H9 (cell line): ENCODE results near the gene PLEK2. TPM values are rescaled to one million over a fixed set of nuclear protein-coding genes. Genes with fewer than 3 reads are reported as not detected.

ENCODE experiments used
- DNase-seq: peaks from one replicate; pipeline ENCODE4 v3.0.0-alpha.2; 2017
- H2AFZ ChIP-seq: one replicate; pipeline ENCODE4 v1.6.1; 2013; ENCODE audit warnings: mild to moderate bottlenecking, low read length, control low read depth, moderate library complexity
- H2AK5ac ChIP-seq: 2 replicates; pipeline ENCODE4 v1.6.1; 2013; ENCODE audit warnings: low read length, control low read depth, mixed read lengths; ENCODE audit not compliant: insufficient read length
- H2BK120ac ChIP-seq: one replicate; pipeline ENCODE4 v1.6.1; 2013; ENCODE audit warnings: low read depth, mild to moderate bottlenecking, low read length, control low read depth, inconsistent platforms; ENCODE audit not compliant: poor library complexity, severe bottlenecking
- H2BK12ac ChIP-seq: 2 replicates; pipeline ENCODE4 v1.6.1; 2013; ENCODE audit warnings: low read length, control low read depth, mixed read lengths, low read depth; ENCODE audit not compliant: insufficient read length
- H2BK15ac ChIP-seq: 2 replicates; pipeline ENCODE4 v1.6.1; 2013; ENCODE audit warnings: low read depth, low read length, control low read depth
- H2BK20ac ChIP-seq: one replicate; pipeline ENCODE4 v1.6.1; 2013; ENCODE audit warnings: low read depth, mild to moderate bottlenecking, low read length, control low read depth, inconsistent platforms; ENCODE audit not compliant: poor library complexity, severe bottlenecking
- H2BK5ac ChIP-seq: 2 replicates; pipeline ENCODE4 v1.6.1; 2013; ENCODE audit warnings: low read length, control low read depth, mixed read lengths; ENCODE audit not compliant: insufficient read length
- H3K14ac ChIP-seq: 2 replicates; pipeline ENCODE4 v1.6.1; 2013; ENCODE audit warnings: low read length, control low read depth; ENCODE audit not compliant: insufficient read depth
- H3K18ac ChIP-seq: 2 replicates; pipeline ENCODE4 v1.6.1; 2013; ENCODE audit warnings: low read depth, mild to moderate bottlenecking, mixed read lengths, low read length, control low read depth; ENCODE audit not compliant: insufficient read length
- H3K23ac ChIP-seq: 2 replicates; pipeline ENCODE4 v1.6.1; 2013; ENCODE audit warnings: low read length, control low read depth, mixed read lengths, low read depth; ENCODE audit not compliant: insufficient read length
- H3K23me2 ChIP-seq: 2 replicates; pipeline ENCODE4 v1.6.1; 2013; ENCODE audit warnings: low read depth, mild to moderate bottlenecking, mixed read lengths, low read length, control low read depth; ENCODE audit not compliant: insufficient read length, poor library complexity, severe bottlenecking
- H3K27ac ChIP-seq: 2 replicates; pipeline ENCODE4 v1.5.1; 2013; ENCODE audit warnings: low read length, control low read depth, mixed read lengths, low read depth; ENCODE audit not compliant: insufficient read length
- H3K27me3 ChIP-seq: 2 replicates; pipeline ENCODE4 v1.6.1; 2013; ENCODE audit warnings: low read length, control low read depth, inconsistent platforms; ENCODE audit not compliant: insufficient read depth
- H3K4ac ChIP-seq: 2 replicates; pipeline ENCODE4 v1.6.1; 2013; ENCODE audit warnings: low read depth, mild to moderate bottlenecking, control low read depth, inconsistent platforms, low read length, moderate library complexity
- H3K4me1 ChIP-seq: 2 replicates; pipeline ENCODE4 v1.6.1; 2013; ENCODE audit warnings: low read length, control low read depth, inconsistent platforms; ENCODE audit not compliant: insufficient read depth
- H3K4me2 ChIP-seq: 2 replicates; pipeline ENCODE4 v1.6.1; 2013; ENCODE audit warnings: low read length, control low read depth, mixed read lengths; ENCODE audit not compliant: insufficient read length, insufficient read depth
- H3K56ac ChIP-seq: 2 replicates; pipeline ENCODE4 v1.6.1; 2013; ENCODE audit warnings: low read depth, mild to moderate bottlenecking, mixed read lengths, low read length, control low read depth; ENCODE audit not compliant: insufficient read length
- H3K79me1 ChIP-seq: 2 replicates; pipeline ENCODE4 v1.6.1; 2013; ENCODE audit warnings: low read depth, mild to moderate bottlenecking, moderate library complexity, low read length, control low read depth, inconsistent platforms; ENCODE audit not compliant: insufficient read depth, poor library complexity, severe bottlenecking
- H3K79me2 ChIP-seq: 2 replicates; pipeline ENCODE4 v1.6.1; 2013; ENCODE audit warnings: low read length, control low read depth, inconsistent platforms; ENCODE audit not compliant: insufficient read depth
- H3K9ac ChIP-seq: 2 replicates; pipeline ENCODE4 v1.6.1; 2013; ENCODE audit warnings: low read length, control low read depth, mixed read lengths; ENCODE audit not compliant: insufficient read length; ENCODE audit errors: extremely low read depth
- H3K9me3 ChIP-seq: one replicate; pipeline ENCODE4 v1.6.1; 2013; ENCODE audit warnings: low read depth, low read length, inconsistent platforms; ENCODE audit not compliant: control insufficient read depth
- H3T11ph ChIP-seq: one replicate; pipeline ENCODE4 v1.6.1; 2013; ENCODE audit warnings: mild to moderate bottlenecking, low read length, control low read depth, inconsistent platforms
- H4K20me1 ChIP-seq: one replicate; pipeline ENCODE4 v1.6.1; 2013; ENCODE audit not compliant: control insufficient read depth, insufficient read length, insufficient read depth
- H4K5ac ChIP-seq: 2 replicates; pipeline ENCODE4 v1.6.1; 2013; ENCODE audit warnings: low read depth, mild to moderate bottlenecking, mixed read lengths, low read length, control low read depth; ENCODE audit not compliant: insufficient read length
- H4K8ac ChIP-seq: replicated peaks from 2 replicates; pipeline ENCODE4 v1.6.1; 2013; ENCODE audit warnings: low read length, control low read depth, mixed read lengths, low read depth; ENCODE audit not compliant: insufficient read length
- H4K91ac ChIP-seq: 2 replicates; pipeline ENCODE4 v1.6.1; 2013; ENCODE audit warnings: low read depth, mild to moderate bottlenecking, moderate library complexity, mixed read lengths, low read length, control low read depth; ENCODE audit not compliant: insufficient read length
- H3K27ac Mint-ChIP-seq, 3 experiments: 2 replicates in 2 of 3; 3 replicates in 1 of 3; pipeline ENCODE4 v1.8.0; 2020 to 2021; ENCODE audit warnings: mixed read lengths in 3 of 3, mild to moderate bottlenecking in 1 of 3, moderate library complexity in 1 of 3
- H3K27me3 Mint-ChIP-seq: 2 replicates; pipeline ENCODE4 v1.8.0; 2021; ENCODE audit warnings: low read depth, mild to moderate bottlenecking, moderate library complexity, mixed read lengths
- H3K36me3 Mint-ChIP-seq, 3 experiments: 2 replicates in 2 of 3; 3 replicates in 1 of 3; pipeline ENCODE4 v1.8.0; 2020 to 2021; ENCODE audit warnings: low read depth in 3 of 3, mixed read lengths in 3 of 3; ENCODE audit not compliant: insufficient read depth in 1 of 3
- H3K4me1 Mint-ChIP-seq, 2 experiments: 2 replicates each; pipeline ENCODE4 v1.8.0; 2020; ENCODE audit warnings: mixed read lengths in 2 of 2
- H3K4me3 Mint-ChIP-seq, 2 experiments: 2 replicates in 1 of 2; 3 replicates in 1 of 2; pipeline ENCODE4 v1.8.0; 2020 to 2021; ENCODE audit warnings: mild to moderate bottlenecking in 2 of 2, mixed read lengths in 2 of 2, moderate library complexity in 1 of 2
- H3K9me3 Mint-ChIP-seq, 2 experiments: 2 replicates in 1 of 2; 3 replicates in 1 of 2; pipeline ENCODE4 v1.8.0; 2020; ENCODE audit warnings: mild to moderate bottlenecking in 2 of 2, mixed read lengths in 2 of 2, moderate library complexity in 1 of 2
- CTCF ChIP-seq: fragments of 200-600 bp; sonication (generic); conservative IDR thresholded peaks from 3 replicates; pipeline ENCODE4 v1.8.0; 2021; ENCODE audit warnings: antibody characterized with exemption, mild to moderate bottlenecking
- WGBS: extraction: QIAGEN DNeasy Blood & Tissue Kit; methylation state at CpG from one replicate; pipeline ENCODE4 v1.1.7; 2013; ENCODE audit warnings: missing lambda C conversion rate, low lambda C conversion rate, mixed read lengths; ENCODE audit not compliant: insufficient read length; ENCODE audit errors: extremely low coverage; 5-methylcytosine and 5-hydroxymethylcytosine counted together
- total RNA-seq: library from RNA; stranded (reverse); gene quantifications from 2 replicates; pipeline ENCODE4 v1.2.1, GENCODE V29; 2021

The PLEK2 gene
- total RNA-seq, 1 experiment from 2014 or later: not detected

- Mint-ChIP-seq H3K4me1 (peaks cover 21 to 26% of the 10 kb centered on the region in 2 experiments), H3K4me3 (no peak overlapping the region), H3K27ac (no peak overlapping the region; a peak in 1 of 7 replicates), H3K9me3 (no peaks in the 10 kb centered on the region), H3K36me3 (no peaks in the 10 kb centered on the region), H3K27me3 (peaks cover 9% of the 10 kb centered on the region)
- no peaks in the 10 kb centered on the region for H4K20me1 ChIP-seq
- no peaks in the 10 kb centered on the region for H3K9me3 ChIP-seq
- H3K79me2 ChIP-seq: no peaks in the 10 kb centered on the region
- no peak overlapping the region for H2BK20ac ChIP-seq
- no peak overlapping the region for H3K4me2 ChIP-seq
- H3K4ac ChIP-seq: no peak overlapping the region
- no peak overlapping the region for H3K56ac ChIP-seq
- no peak overlapping the region for H3K23ac ChIP-seq
- H3K23me2 ChIP-seq: no peaks in the 10 kb centered on the region
- no peak overlapping the region for H2AFZ ChIP-seq
- no peak overlapping the region for H2BK5ac ChIP-seq
- H2BK120ac ChIP-seq: no peak overlapping the region
- H3K14ac ChIP-seq: no peak overlapping the region
- no peaks in the 10 kb centered on the region for H3K27me3 ChIP-seq
- no peak overlapping the region for H3T11ph ChIP-seq
- no peak overlapping the region for H3K27ac ChIP-seq
- H2BK12ac ChIP-seq: no peak overlapping the region
- no peak overlapping the region for H4K8ac ChIP-seq
- no peak overlapping the region for H3K18ac ChIP-seq
- H3K79me1 ChIP-seq: no peaks in the 10 kb centered on the region
- H4K5ac ChIP-seq: no peak overlapping the region
- TF ChIP-seq CTCF: no peak
- H3K9ac ChIP-seq: no peak overlapping the region
- H2AK5ac ChIP-seq: no peak overlapping the region
- H4K91ac ChIP-seq: no peak overlapping the region
- no CpG with 5 or more reads among the region's 5 CpGs for WGBS
- H3K4me1 ChIP-seq: peaks cover 5% of the 10 kb centered on the region
- DNase-seq: no peak
- H2BK15ac ChIP-seq: no peak overlapping the region
Measured at GRCh38 chr14:67459336-67459735, 47.4 kb upstream of the PLEK2 start.
